Nephron progenitor cell (in vitro differentiated cells): Measurements from ENCODE around the gene CPXM2.

Experiments used
- DNase-seq: peaks from one replicate; pipeline ENCODE4 v3.0.0; 2021
- H3K27ac Mint-ChIP-seq: 2 replicates; pipeline ENCODE4 v1.8.0; 2021; ENCODE audit warnings: mild to moderate bottlenecking, moderate library complexity, mixed read lengths
- H3K27me3 Mint-ChIP-seq: 2 replicates; pipeline ENCODE4 v1.8.0; 2021; ENCODE audit warnings: mild to moderate bottlenecking, low read depth, mixed read lengths; ENCODE audit not compliant: poor library complexity
- H3K36me3 Mint-ChIP-seq: 2 replicates; pipeline ENCODE4 v1.8.0; 2021; ENCODE audit warnings: low read depth, mixed read lengths
- H3K4me1 Mint-ChIP-seq: 2 replicates; pipeline ENCODE4 v1.8.0; 2021; ENCODE audit warnings: mixed read lengths
- H3K4me3 Mint-ChIP-seq: 2 replicates; pipeline ENCODE4 v1.8.0; 2021; ENCODE audit warnings: mild to moderate bottlenecking, moderate library complexity, mixed read lengths
- H3K9me3 Mint-ChIP-seq: 2 replicates; pipeline ENCODE4 v1.8.0; 2021; ENCODE audit warnings: mild to moderate bottlenecking, moderate library complexity, mixed read lengths
- TF ChIP-seq, protein P1 (sequence below): fragments of 200-600 bp; sonication (generic); IDR thresholded peaks from 2 replicates; pipeline ENCODE4 v1.5.0; 2021; ENCODE audit warnings: antibody characterized with exemption

Gene CPXM2

GRCh38 chr10:123777881-123778280 lies 113.7 kb downstream of the CPXM2 start:
- no peak overlapping the region for H3K27ac Mint-ChIP-seq
- TF ChIP-seq, protein P1, sequence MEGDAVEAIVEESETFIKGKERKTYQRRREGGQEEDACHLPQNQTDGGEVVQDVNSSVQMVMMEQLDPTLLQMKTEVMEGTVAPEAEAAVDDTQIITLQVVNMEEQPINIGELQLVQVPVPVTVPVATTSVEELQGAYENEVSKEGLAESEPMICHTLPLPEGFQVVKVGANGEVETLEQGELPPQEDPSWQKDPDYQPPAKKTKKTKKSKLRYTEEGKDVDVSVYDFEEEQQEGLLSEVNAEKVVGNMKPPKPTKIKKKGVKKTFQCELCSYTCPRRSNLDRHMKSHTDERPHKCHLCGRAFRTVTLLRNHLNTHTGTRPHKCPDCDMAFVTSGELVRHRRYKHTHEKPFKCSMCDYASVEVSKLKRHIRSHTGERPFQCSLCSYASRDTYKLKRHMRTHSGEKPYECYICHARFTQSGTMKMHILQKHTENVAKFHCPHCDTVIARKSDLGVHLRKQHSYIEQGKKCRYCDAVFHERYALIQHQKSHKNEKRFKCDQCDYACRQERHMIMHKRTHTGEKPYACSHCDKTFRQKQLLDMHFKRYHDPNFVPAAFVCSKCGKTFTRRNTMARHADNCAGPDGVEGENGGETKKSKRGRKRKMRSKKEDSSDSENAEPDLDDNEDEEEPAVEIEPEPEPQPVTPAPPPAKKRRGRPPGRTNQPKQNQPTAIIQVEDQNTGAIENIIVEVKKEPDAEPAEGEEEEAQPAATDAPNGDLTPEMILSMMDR, result no peak
- no peaks in the 10 kb centered on the region for H3K36me3 Mint-ChIP-seq
- no peaks in the 10 kb centered on the region for H3K9me3 Mint-ChIP-seq
- no peaks in the 10 kb centered on the region for H3K4me1 Mint-ChIP-seq
- DNase-seq, result no peak
- peaks cover 9% of the 10 kb centered on the region for H3K27me3 Mint-ChIP-seq
- no peak overlapping the region for H3K4me3 Mint-ChIP-seq

GRCh38 chr10:123774132-123774742 lies 117.4 kb downstream of the CPXM2 start:
- Mint-ChIP-seq H3K9me3 (no peaks in the 10 kb centered on the region), H3K27ac (no peak overlapping the region), H3K4me3 (no peak overlapping the region), H3K36me3 (no peaks in the 10 kb centered on the region), H3K27me3 (peaks cover 24% of the 10 kb centered on the region), H3K4me1 (no peaks in the 10 kb centered on the region)
- TF ChIP-seq, protein P1, result no peak
- no peak for DNase-seq

GRCh38 chr10:123772645-123773508 lies 118.7 kb downstream of the CPXM2 start:
- no peaks in the 10 kb centered on the region for H3K4me1 Mint-ChIP-seq
- peaks cover 17% of the 10 kb centered on the region for H3K27me3 Mint-ChIP-seq
- H3K27ac Mint-ChIP-seq, result no peak overlapping the region
- no peaks in the 10 kb centered on the region for H3K9me3 Mint-ChIP-seq
- H3K36me3 Mint-ChIP-seq, result no peaks in the 10 kb centered on the region
- TF ChIP-seq, protein P1, result no peak
- no peak overlapping the region for H3K4me3 Mint-ChIP-seq
- no peak for DNase-seq

GRCh38 chr10:123771877-123772644 lies 119.5 kb downstream of the CPXM2 start:
- Mint-ChIP-seq H3K4me3 (no peak overlapping the region), H3K27me3 (peaks cover 18% of the 10 kb centered on the region), H3K36me3 (no peaks in the 10 kb centered on the region), H3K4me1 (no peaks in the 10 kb centered on the region), H3K27ac (no peak overlapping the region), H3K9me3 (no peaks in the 10 kb centered on the region)
- TF ChIP-seq, protein P1, result no peak
- no peak for DNase-seq

GRCh38 chr10:123769647-123770046 lies 122.0 kb downstream of the CPXM2 start:
- H3K4me3 Mint-ChIP-seq, result no peak overlapping the region
- DNase-seq, result no peak
- H3K9me3 Mint-ChIP-seq, result no peaks in the 10 kb centered on the region
- no peaks in the 10 kb centered on the region for H3K36me3 Mint-ChIP-seq
- TF ChIP-seq, protein P1, result no peak
- no peaks in the 10 kb centered on the region for H3K4me1 Mint-ChIP-seq
- no peak overlapping the region for H3K27ac Mint-ChIP-seq
- peaks cover 18% of the 10 kb centered on the region for H3K27me3 Mint-ChIP-seq
